K562 (cell line): ENCODE results near the gene SFXN5. TPM values are rescaled to one million over a fixed set of nuclear protein-coding genes. Genes with fewer than 3 reads are reported as not detected.

ENCODE experiments used
- CBX5 ChIP-seq: IDR thresholded peaks from 2 replicates; pipeline ENCODE4 v1.6.1; 2014; ENCODE audit warnings: low read depth, borderline replicate concordance
- HDAC8 ChIP-seq: fragments of 450-650 bp; IDR thresholded peaks from 2 replicates; pipeline ENCODE4 v1.6.1; 2016; ENCODE audit warnings: mild to moderate bottlenecking, missing genetic modification characterization, moderate library complexity, missing compliant biosample characterization
- L3MBTL2 ChIP-seq: fragments of 450-650 bp; IDR thresholded peaks from 2 replicates; pipeline ENCODE4 v1.6.1; 2016; ENCODE audit warnings: mild to moderate bottlenecking, moderate library complexity
- MTA1 ChIP-seq: fragments of 450-650 bp; IDR thresholded peaks from 2 replicates; pipeline ENCODE4 v1.6.1; 2017; ENCODE audit warnings: borderline replicate concordance
- NFIC ChIP-seq: fragments of 450-650 bp; IDR thresholded peaks from 2 replicates; pipeline ENCODE4 v1.6.1; 2017; ENCODE audit warnings: mild to moderate bottlenecking, inconsistent platforms
- NR2F6 ChIP-seq: fragments of 450-650 bp; formaldehyde crosslinking; IDR thresholded peaks from 2 replicates; pipeline ENCODE4 v1.4.0; 2020; ENCODE audit warnings: mild to moderate bottlenecking
- SMAD1 ChIP-seq: fragments of 150-350 bp; IDR thresholded peaks from 2 replicates; pipeline ENCODE4 v1.6.1; 2014; ENCODE audit warnings: low read length, low read depth; ENCODE audit not compliant: partially characterized antibody
- SMAD2 ChIP-seq: fragments of 150-350 bp; IDR thresholded peaks from 2 replicates; pipeline ENCODE4 v1.6.1; 2014; ENCODE audit warnings: low read depth, mild to moderate bottlenecking, low read length
- SMARCA4 ChIP-seq: fragments of 450-650 bp; IDR thresholded peaks from 2 replicates; pipeline ENCODE4 v1.6.1; 2016
- SREBF1 ChIP-seq: fragments of 150-350 bp; IDR thresholded peaks from 2 replicates; pipeline ENCODE4 v1.6.1; 2014; ENCODE audit warnings: antibody characterized with exemption, low read depth, low read length, borderline replicate concordance
- SRSF7 ChIP-seq: fragments of 200-400 bp; formaldehyde crosslinking; optimal IDR thresholded peaks from 2 replicates; pipeline ENCODE3; 2017; ENCODE audit warnings: mild to moderate bottlenecking, low read depth, low read length
- STAG1 ChIP-seq: sonication (generic); formaldehyde crosslinking; IDR thresholded peaks from 2 replicates; pipeline ENCODE4 v1.5.0; 2020; ENCODE audit warnings: missing genetic modification reagents, borderline replicate concordance
- ZBTB7A ChIP-seq: IDR thresholded peaks from 2 replicates; pipeline ENCODE4 v1.6.1; 2011; ENCODE audit warnings: low read depth, mild to moderate bottlenecking, low read length, moderate library complexity, borderline replicate concordance; ENCODE audit not compliant: control insufficient read depth
- ZEB2 ChIP-seq: fragments of 450-650 bp; IDR thresholded peaks from 2 replicates; pipeline ENCODE4 v1.6.1; 2016
- ZFX ChIP-seq: sonication (generic); formaldehyde crosslinking; IDR thresholded peaks from 2 replicates; pipeline ENCODE4 v1.8.0; 2022; ENCODE audit warnings: mild to moderate bottlenecking, missing genetic modification reagents, moderate library complexity
- ZNF212 ChIP-seq: fragments of 450-650 bp; formaldehyde crosslinking; IDR thresholded peaks from 2 replicates; pipeline ENCODE4 v1.4.0; 2020; ENCODE audit warnings: mild to moderate bottlenecking
- ZNF3 ChIP-seq: fragments of 250-450 bp; sonication (Bioruptor Pico); IDR thresholded peaks from 2 replicates; pipeline ENCODE4 v1.5.0; 2021; ENCODE audit warnings: mild to moderate bottlenecking, moderate library complexity
- ZNF431 ChIP-seq: sonication (generic); formaldehyde crosslinking; IDR thresholded peaks from 2 replicates; pipeline ENCODE4 v1.8.0; 2022; ENCODE audit warnings: mild to moderate bottlenecking, missing genetic modification reagents
- ZNF583 ChIP-seq: fragments of 250-450 bp; sonication (Bioruptor Pico); IDR thresholded peaks from 2 replicates; pipeline ENCODE4 v1.4.0; 2020
- ZNF668 ChIP-seq: fragments of 250-450 bp; sonication (Bioruptor Pico); IDR thresholded peaks from 2 replicates; pipeline ENCODE4 v1.8.0; 2022; ENCODE audit warnings: mild to moderate bottlenecking, inconsistent platforms
- ZNF780A ChIP-seq: fragments of 250-450 bp; sonication (Bioruptor Pico); IDR thresholded peaks from 2 replicates; pipeline ENCODE4 v1.5.0; 2021; ENCODE audit warnings: mild to moderate bottlenecking
- polyA plus RNA-seq, 8 experiments: library from polyadenylated mRNA; depleted of rRNA in 4 of 8; stranded (reverse) in 5 of 8; unstranded in 3 of 8; fragments of >200 nt; fragmentation: Nextera tagmentation in 2 of 8; fragmentation: Illumina TruSeq in 1 of 8; extraction: Ambion mirVana in 2 of 8; extraction: Trizol in 1 of 8; gene quantifications; 2 replicates each; pipeline versions ENCODE4 v1.2.1 to v1.2.3, GENCODE V29; 2011 to 2014; ENCODE audit warnings: inconsistent platforms in 1 of 8, missing spikeins in 1 of 8
- total RNA-seq, 7 experiments: library from RNA; depleted of rRNA in 6 of 7; stranded (reverse); fragments of >200 nt in 6 of 7; fragmentation: Illumina TruSeq in 2 of 7; extraction: Trizol in 2 of 7; gene quantifications; 2 replicates each; pipeline versions ENCODE4 v1.2.1 to v1.2.3, GENCODE V29; 2011 to 2021; ENCODE audit warnings: low replicate concordance in 1 of 7
- TF ChIP-seq, protein P1 (sequence below): fragments of 250-450 bp; sonication (Bioruptor Pico); IDR thresholded peaks from 2 replicates; pipeline ENCODE4 v1.4.0; 2020; ENCODE audit warnings: mild to moderate bottlenecking, moderate library complexity
- TF ChIP-seq, protein P2 (sequence below): fragments of 450-650 bp; conservative IDR thresholded peaks from 2 replicates; pipeline ENCODE4 v1.6.1; 2016; ENCODE audit warnings: missing genetic modification characterization, low read depth, mild to moderate bottlenecking, missing compliant biosample characterization, moderate library complexity
- TF ChIP-seq, protein P3 (sequence below): sonication (generic); formaldehyde crosslinking; IDR thresholded peaks from 2 replicates; pipeline ENCODE4 v1.8.1; 2023; ENCODE audit warnings: mild to moderate bottlenecking, missing genetic modification reagents
- TF ChIP-seq, protein P4 (sequence below): fragments of 250-450 bp; sonication (Bioruptor Pico); IDR thresholded peaks from 2 replicates; pipeline ENCODE4 v1.8.0; 2021; ENCODE audit warnings: moderate library complexity, mild to moderate bottlenecking, inconsistent platforms

SFXN5 gene
- total and polyA plus RNA-seq, 9 of the 15 experiments (the other 6 are each of a cell fraction or from before 2014, with no cell fraction given) = 8.3 to 22.6 (median 16.0) TPM

DNA sequence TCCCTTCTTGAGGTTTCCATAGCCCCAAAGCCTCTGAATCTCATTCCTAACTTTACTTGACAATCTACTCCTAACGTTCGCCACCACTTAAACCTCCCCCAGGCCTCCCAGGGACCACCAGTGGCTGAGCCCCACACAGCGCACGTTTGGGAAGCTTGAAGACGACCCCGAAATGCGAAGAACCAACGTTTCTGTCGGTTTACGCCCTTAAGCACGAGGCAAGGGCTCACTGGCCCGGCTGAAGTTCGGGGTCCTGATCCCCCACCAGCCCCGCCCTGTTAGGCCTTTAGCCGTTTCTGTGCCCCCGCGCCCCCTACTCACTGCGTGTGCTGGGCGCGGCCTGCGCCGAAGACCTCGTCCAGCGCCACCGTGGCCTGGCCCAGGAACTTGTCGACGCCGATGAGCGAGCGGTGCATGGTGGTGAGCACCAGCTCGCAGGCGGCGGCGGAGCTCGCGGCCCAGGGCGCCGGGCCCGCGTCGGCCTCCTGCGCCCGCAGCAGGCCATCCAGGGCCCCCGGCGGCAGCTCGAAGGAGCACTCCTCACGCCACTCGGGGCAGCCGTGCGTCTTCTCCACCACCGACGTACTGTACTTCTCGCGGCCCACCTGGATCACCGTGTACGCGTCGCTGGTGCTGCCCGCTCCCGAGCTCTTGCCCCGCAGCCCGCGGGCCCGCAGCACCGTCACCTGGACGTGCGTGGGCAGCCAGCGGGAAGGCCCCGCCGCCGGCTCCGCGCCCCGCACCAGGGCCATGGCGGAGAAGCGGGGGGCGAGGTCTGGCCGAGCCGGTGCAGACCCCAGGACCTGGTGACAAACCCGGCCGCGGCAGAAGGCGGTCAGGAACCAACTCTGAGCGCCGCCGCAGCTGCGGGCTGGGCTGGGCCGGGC lies 40.8 kb upstream of the SFXN5 start (continued):
- TF ChIP-seq, protein P1, sequence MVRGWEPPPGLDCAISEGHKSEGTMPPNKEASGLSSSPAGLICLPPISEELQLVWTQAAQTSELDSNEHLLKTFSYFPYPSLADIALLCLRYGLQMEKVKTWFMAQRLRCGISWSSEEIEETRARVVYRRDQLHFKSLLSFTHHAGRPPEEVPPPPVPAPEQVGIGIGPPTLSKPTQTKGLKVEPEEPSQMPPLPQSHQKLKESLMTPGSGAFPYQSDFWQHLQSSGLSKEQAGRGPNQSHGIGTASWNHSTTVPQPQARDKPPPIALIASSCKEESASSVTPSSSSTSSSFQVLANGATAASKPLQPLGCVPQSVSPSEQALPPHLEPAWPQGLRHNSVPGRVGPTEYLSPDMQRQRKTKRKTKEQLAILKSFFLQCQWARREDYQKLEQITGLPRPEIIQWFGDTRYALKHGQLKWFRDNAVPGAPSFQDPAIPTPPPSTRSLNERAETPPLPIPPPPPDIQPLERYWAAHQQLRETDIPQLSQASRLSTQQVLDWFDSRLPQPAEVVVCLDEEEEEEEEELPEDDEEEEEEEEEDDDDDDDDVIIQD = no peak
- no peak for TF ChIP-seq HDAC8 (tag)
- no peak for TF ChIP-seq STAG1 (CRISPR knock-in tag)
- TF ChIP-seq CBX5 = no peak
- TF ChIP-seq ZFX = peak; percentile 80
- no peak for TF ChIP-seq ZNF212 (CRISPR knock-in tag)
- TF ChIP-seq ZNF668 (CRISPR knock-in tag) = no peak
- peak; percentile 41; the same call in 1 of the 2 replicates for TF ChIP-seq ZBTB7A
- no peak for TF ChIP-seq ZNF583 (CRISPR knock-in tag)
- no peak for TF ChIP-seq SMARCA4
- no peak for TF ChIP-seq SREBF1
- TF ChIP-seq ZEB2 = no peak
- no peak for TF ChIP-seq SMAD2
- TF ChIP-seq MTA1 = no peak
- peak; percentile 88 for TF ChIP-seq L3MBTL2
- no peak for TF ChIP-seq NR2F6 (CRISPR knock-in tag)
- no peak for TF ChIP-seq NFIC
- TF ChIP-seq SMAD1 = no peak
- TF ChIP-seq, protein P2, sequence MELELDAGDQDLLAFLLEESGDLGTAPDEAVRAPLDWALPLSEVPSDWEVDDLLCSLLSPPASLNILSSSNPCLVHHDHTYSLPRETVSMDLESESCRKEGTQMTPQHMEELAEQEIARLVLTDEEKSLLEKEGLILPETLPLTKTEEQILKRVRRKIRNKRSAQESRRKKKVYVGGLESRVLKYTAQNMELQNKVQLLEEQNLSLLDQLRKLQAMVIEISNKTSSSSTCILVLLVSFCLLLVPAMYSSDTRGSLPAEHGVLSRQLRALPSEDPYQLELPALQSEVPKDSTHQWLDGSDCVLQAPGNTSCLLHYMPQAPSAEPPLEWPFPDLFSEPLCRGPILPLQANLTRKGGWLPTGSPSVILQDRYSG (tag) = no peak
- TF ChIP-seq, protein P3, sequence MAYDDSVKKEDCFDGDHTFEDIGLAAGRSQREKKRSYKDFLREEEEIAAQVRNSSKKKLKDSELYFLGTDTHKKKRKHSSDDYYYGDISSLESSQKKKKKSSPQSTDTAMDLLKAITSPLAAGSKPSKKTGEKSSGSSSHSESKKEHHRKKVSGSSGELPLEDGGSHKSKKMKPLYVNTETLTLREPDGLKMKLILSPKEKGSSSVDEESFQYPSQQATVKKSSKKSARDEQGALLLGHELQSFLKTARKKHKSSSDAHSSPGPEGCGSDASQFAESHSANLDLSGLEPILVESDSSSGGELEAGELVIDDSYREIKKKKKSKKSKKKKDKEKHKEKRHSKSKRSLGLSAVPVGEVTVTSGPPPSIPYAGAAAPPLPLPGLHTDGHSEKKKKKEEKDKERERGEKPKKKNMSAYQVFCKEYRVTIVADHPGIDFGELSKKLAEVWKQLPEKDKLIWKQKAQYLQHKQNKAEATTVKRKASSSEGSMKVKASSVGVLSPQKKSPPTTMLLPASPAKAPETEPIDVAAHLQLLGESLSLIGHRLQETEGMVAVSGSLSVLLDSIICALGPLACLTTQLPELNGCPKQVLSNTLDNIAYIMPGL (CRISPR knock-in tag) = no peak
- TF ChIP-seq, protein P4, sequence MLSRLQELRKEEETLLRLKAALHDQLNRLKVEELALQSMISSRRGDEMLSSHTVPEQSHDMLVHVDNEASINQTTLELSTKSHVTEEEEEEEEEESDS (CRISPR knock-in tag) = no peak
- no peak for TF ChIP-seq ZNF780A (CRISPR knock-in tag)
- TF ChIP-seq SRSF7 = no peak
- no peak for TF ChIP-seq ZNF3
- no peak; the same call in 1 of the 2 replicates for TF ChIP-seq ZNF431 (CRISPR knock-in tag)
